ENCODE results near the gene ZNF469. TPM values are rescaled to one million over a fixed set of nuclear protein-coding genes. Genes with fewer than 3 reads are reported as not detected.

ZNF469 gene
- total and polyA plus RNA-seq, 2 donors (not counting 3 experiments of a cell fraction or from before 2014, with no cell fraction given), result 0.90 to 5.7 TPM

- CTCF ChIA-PET, result no interaction called here
- intact Hi-C loops (cut with micrococcal nuclease), result no loop called here
- POLR2A ChIA-PET, result no interaction called here
Observed at GRCh38 chr16:88339930-88340754, 42.6 kb upstream of the ZNF469 start.

More at GRCh38 chr16:88339930-88340754, 42.6 kb upstream of the ZNF469 start:
- dilution Hi-C loops (cut with MboI; ENCODE audit: extremely low pct_ligation_motif_present, low sequenced_read_pairs), result no loop called here
- TF ChIP-seq POLR2AphosphoS5 (IDR thresholded peaks at IDR 0.05; ENCODE audit: insufficient read depth, low read depth, low read length) (no peak), FOS (IDR thresholded peaks at IDR 0.05; ENCODE audit: borderline replicate concordance, insufficient read depth, low read length) (no peak), JUN (IDR thresholded peaks at IDR 0.05; ENCODE audit: borderline replicate concordance, insufficient read depth, insufficient read length, low read depth) (no peak), POLR2A (IDR thresholded peaks at IDR 0.05; ENCODE audit: low read depth, low read length) (no peak), CTCF (IDR thresholded peaks at IDR 0.05; ENCODE audit: extremely low read depth in 1 of 2, insufficient read depth in 1 of 2, low read depth in 1 of 2, low read length in 2 of 2) (no peak), EZH2 (IDR thresholded peaks at IDR 0.05; ENCODE audit: borderline replicate concordance, low read depth, low read length, severe bottlenecking) (no peak), MYC (IDR thresholded peaks at IDR 0.05; ENCODE audit: low read depth, low read length) (no peak), GATA2 (IDR thresholded peaks at IDR 0.05; ENCODE audit: insufficient read depth, insufficient read length, low read depth, low read length) (no peak)
- TF ChIP-seq, protein P1, sequence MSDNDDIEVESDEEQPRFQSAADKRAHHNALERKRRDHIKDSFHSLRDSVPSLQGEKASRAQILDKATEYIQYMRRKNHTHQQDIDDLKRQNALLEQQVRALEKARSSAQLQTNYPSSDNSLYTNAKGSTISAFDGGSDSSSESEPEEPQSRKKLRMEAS (IDR thresholded peaks at IDR 0.05; ENCODE audit: insufficient read depth, insufficient read length), result no peak
- Histone ChIP-seq H4K20me1 (replicated peaks; ENCODE audit: control insufficient read depth, extremely low read depth, insufficient read depth, low read length) (no peaks in the 10 kb centered on the region), H3K9ac (replicated peaks; ENCODE audit: extremely low read depth, insufficient read depth, low read length) (no peak overlapping the region), H3K27ac (ENCODE audit: insufficient read depth, low read depth, low read length) (no peak overlapping the region), H3K4me3 (replicated peaks in 1 of 3; ENCODE audit: insufficient read depth in 1 of 3, low read depth in 1 of 3, low read length in 3 of 3) (no peak overlapping the region), H3K9me3 (replicated peaks; ENCODE audit: control insufficient read depth, insufficient read depth, low read length) (no peaks in the 10 kb centered on the region), H3K79me2 (ENCODE audit: control insufficient read depth, insufficient read depth, low read length) (no peaks in the 10 kb centered on the region), H3K4me2 (ENCODE audit: insufficient read depth, low read length) (no peak overlapping the region), H3K9me1 (replicated peaks; ENCODE audit: control insufficient read depth, extremely low read depth, insufficient read depth, low read length) (no peaks in the 10 kb centered on the region), H3K36me3 (ENCODE audit: control insufficient read depth in 2 of 2, extremely low read depth in 1 of 2, insufficient read depth in 2 of 2, low read length in 2 of 2) (no peaks in the 10 kb centered on the region), H3K27me3 (ENCODE audit: control insufficient read depth in 2 of 2, insufficient read depth in 2 of 2, low read length in 2 of 2) (no peaks in the 10 kb centered on the region), H2AFZ (ENCODE audit: low read depth, low read length) (no peak overlapping the region), H3K4me1 (ENCODE audit: control insufficient read depth, extremely low read depth, insufficient read depth, low read length) (no peaks in the 10 kb centered on the region)
- BruUV-seq (replicated peaks), result no TSS peak
- FAIRE-seq (no peak), DNase-seq (ENCODE audit: low read depth, low spot score) (no peak)
